Prostate gland (tissue), 2 donors: ENCODE data around the gene PCSK6.

Source experiments
- POLR2A ChIP-seq: fragments of 450-650 bp; IDR thresholded peaks from one replicate; pipeline ENCODE4 v1.6.1; 2016; ENCODE audit warnings: antibody characterized with exemption, mild to moderate bottlenecking
- TF ChIP-seq, protein P1 (sequence below), 4 experiments: fragments of 200-600 bp in 2 of 4; fragments of 450-650 bp in 2 of 4; sonication (generic) in 2 of 4; IDR thresholded peaks; 1 replicate in 3 of 4; 2 replicates in 1 of 4; pipeline ENCODE4 v1.5.1; 2016 to 2019; ENCODE audit warnings: antibody characterized with exemption in 4 of 4, mild to moderate bottlenecking in 2 of 4, moderate library complexity in 2 of 4

DNA sequence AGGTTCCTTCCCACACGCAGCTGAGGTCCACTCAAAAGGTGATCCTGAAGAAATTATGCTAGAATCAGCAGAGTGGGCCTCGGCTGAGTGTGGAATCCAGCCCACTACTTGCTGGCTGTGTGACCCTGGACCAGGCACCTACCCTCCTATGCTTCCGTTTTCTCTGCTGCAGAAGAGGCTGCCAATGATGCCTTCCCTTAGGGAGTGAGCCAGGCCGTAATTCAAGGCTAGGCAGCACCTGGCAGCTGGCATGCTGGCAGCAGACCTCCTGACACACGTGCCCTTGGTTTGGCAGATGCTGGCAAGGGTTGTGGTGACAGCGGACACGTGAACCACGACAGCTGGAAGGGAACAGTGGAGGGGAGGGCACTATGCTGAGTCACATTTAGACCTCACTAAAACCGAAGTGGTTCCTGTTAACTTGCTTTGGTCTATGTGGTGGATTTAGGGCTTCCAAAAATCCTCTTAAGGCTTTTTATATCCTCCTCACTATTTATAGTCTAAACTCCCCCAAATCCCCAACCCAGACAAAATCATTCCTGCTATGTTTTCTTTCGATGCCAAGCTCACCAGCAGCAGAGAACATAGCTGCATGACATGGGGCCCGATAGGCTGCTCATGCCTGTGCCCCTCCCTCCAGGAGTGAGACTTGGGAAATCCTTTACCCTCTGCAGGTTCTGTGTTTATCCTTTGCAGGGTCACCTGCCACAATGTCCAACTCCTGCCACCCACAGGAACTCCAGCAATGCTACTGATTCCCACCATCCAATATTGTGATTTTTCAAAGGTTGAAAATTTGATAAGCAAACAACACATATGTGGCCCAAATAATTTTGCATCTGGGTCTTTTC, 10.6 kb upstream of the PCSK6 start:
- TF ChIP-seq, protein P1, sequence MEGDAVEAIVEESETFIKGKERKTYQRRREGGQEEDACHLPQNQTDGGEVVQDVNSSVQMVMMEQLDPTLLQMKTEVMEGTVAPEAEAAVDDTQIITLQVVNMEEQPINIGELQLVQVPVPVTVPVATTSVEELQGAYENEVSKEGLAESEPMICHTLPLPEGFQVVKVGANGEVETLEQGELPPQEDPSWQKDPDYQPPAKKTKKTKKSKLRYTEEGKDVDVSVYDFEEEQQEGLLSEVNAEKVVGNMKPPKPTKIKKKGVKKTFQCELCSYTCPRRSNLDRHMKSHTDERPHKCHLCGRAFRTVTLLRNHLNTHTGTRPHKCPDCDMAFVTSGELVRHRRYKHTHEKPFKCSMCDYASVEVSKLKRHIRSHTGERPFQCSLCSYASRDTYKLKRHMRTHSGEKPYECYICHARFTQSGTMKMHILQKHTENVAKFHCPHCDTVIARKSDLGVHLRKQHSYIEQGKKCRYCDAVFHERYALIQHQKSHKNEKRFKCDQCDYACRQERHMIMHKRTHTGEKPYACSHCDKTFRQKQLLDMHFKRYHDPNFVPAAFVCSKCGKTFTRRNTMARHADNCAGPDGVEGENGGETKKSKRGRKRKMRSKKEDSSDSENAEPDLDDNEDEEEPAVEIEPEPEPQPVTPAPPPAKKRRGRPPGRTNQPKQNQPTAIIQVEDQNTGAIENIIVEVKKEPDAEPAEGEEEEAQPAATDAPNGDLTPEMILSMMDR (IDR thresholded peaks at IDR 0.05): no peak
- no peak for TF ChIP-seq POLR2A
